ENCODE measurements around the gene CRAT. TPM values are rescaled to one million over a fixed set of nuclear protein-coding genes. Genes with fewer than 3 reads are reported as not detected.
A peak's percentile ranks its signal among the peaks of the same experiment; 100 is the strongest.

CRAT gene
- total RNA-seq, 4 donors from 2014 or later: 137 to 167 (median 144) TPM

DNA sequence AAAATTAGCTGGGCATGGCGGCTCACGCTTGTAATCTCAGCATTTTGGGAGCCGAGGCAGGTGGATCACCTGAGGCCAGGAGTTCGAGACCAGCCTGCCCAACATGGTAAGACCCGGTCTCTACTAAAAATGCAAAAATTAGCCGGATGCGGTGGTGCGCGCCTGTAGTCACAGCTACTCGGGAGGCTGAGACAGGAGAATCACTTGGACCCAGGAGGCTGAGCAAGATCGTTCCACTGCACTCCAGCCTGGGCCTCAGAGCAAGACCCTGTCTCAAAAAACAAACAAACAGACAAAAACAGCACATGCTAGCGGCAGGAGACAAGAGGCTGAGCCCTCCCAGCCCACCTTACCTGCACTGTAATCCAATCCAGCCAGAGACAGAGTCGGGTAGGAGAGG lies 30.8 kb downstream of the CRAT start:
- Histone ChIP-seq H3K36me3 (no peaks in the 10 kb centered on the region), H3K27ac (no peak overlapping the region), H3K9me3 (no peaks in the 10 kb centered on the region), H3K4me1 (peaks cover 10 to 19% of the 10 kb centered on the region in 2 donors), H3K27me3 (no peaks in the 10 kb centered on the region), H3K4me3 (peak overlapping the region in 2 of 4 donors; percentile 77 to 89)
- TF ChIP-seq POLR2A (IDR thresholded peaks at IDR 0.05) (no peak), CTCF (IDR thresholded peaks at IDR 0.05 in 4 of 5, conservative IDR thresholded peaks at IDR 0.05 in 1 of 5) (no peak)
- no peak for DNase-seq
- in situ Hi-C loops (cut with MboI; ENCODE audit: low sequenced_read_pairs in 4 of 4): no loop called here
- no peak for ATAC-seq
- intact Hi-C loops (cut with DNase I; ENCODE audit: low total_unique reads): loop anchor here (2.0 to 5.0 kb wide), 2 partner anchors 31 to 43 kb away; partner anchors contain the start of genes CRAT, MIGA2 and PTPA

DNA sequence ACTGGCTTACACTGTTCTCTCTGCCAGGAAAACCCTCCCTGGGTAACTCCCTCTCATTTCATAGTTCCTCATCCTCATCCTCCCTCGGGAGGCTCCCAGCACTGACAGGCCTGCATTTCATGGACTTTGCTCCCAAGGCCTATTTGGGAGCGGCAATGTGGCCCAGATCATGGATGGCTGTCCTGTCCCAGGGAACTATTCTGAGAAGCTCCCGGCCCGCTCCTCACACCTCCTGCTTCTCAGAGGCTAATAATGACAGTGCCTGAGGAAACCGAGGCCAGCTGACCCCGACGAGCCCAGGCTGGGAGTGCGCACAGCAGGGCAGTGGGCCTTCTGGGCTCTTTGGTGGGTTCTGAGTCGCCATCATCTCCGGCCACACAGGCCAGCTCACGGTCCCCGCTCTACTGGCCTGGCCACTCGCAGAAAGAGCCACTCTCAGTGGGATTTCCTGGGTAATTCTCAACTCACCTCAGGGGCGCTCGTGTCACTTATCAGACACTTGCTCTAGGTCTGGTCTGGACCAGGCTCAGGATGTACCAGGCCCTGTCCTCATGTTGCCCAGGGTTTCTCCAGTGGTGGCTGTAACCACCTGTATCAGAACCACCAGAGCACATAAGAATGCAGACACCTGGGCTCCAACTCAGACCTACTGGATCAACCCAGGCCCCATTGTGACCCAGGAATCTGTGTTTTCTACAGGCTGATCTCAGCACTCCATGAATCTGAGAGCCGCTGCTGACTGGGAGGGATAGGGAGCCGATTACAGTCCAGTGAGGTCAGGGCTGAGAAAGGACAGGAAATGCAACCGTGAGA lies 31.7 kb downstream of the CRAT start:
- Histone ChIP-seq H3K36me3 (no peaks in the 10 kb centered on the region), H3K27me3 (no peaks in the 10 kb centered on the region), H3K4me1 (peaks cover 10 to 19% of the 10 kb centered on the region in 2 donors), H3K27ac (no peak overlapping the region), H3K9me3 (no peaks in the 10 kb centered on the region), H3K4me3 (no peak overlapping the region)
- in situ Hi-C loops (cut with MboI; ENCODE audit: low sequenced_read_pairs in 4 of 4): no loop called here
- no peak for DNase-seq
- TF ChIP-seq POLR2A (IDR thresholded peaks at IDR 0.05) (no peak), CTCF (IDR thresholded peaks at IDR 0.05 in 4 of 5, conservative IDR thresholded peaks at IDR 0.05 in 1 of 5) (no peak)
- intact Hi-C loops (cut with DNase I; ENCODE audit: low total_unique reads): no loop called here
- ATAC-seq: no peak

DNA sequence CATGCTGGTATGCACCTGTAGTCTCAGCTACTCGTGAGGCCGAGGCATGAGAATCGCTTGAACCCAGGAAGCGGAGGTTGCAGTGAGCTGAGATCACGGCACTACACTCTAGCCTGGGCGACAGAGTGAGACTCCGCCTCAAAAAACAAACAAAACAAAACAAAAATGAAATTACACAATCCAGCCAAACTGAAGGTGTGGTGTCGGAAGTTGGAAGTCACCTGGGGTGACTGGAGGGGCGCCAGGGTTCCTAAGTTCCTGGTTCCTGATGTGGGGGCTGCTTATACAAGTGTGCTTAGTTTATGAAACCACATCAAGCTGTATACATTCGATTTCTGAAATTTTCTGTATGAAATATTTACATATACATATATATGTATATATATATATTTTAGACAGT lies 33.4 kb downstream of the CRAT start:
- Histone ChIP-seq H3K27ac (no peak overlapping the region), H3K9me3 (no peaks in the 10 kb centered on the region), H3K36me3 (no peaks in the 10 kb centered on the region), H3K4me1 (peaks cover 8% of the 10 kb centered on the region in 2 donors), H3K4me3 (no peak overlapping the region), H3K27me3 (no peaks in the 10 kb centered on the region)
- no peak for TF ChIP-seq CTCF (IDR thresholded peaks at IDR 0.05 in 4 of 5, conservative IDR thresholded peaks at IDR 0.05 in 1 of 5)
- no peak for TF ChIP-seq POLR2A (IDR thresholded peaks at IDR 0.05)
- ATAC-seq (no peak), DNase-seq (no peak)
- in situ Hi-C loops (cut with MboI; ENCODE audit: low sequenced_read_pairs in 4 of 4) (no loop called here), intact Hi-C loops (cut with DNase I; ENCODE audit: low total_unique reads) (no loop called here)

- Histone ChIP-seq H3K27ac (no peak overlapping the region), H3K36me3 (peaks cover 0 to 3% of the 10 kb centered on the region in 2 donors), H3K4me1 (peaks cover 2% of the 10 kb centered on the region in 2 donors), H3K4me3 (no peak overlapping the region), H3K9me3 (no peaks in the 10 kb centered on the region), H3K27me3 (no peaks in the 10 kb centered on the region)
- intact Hi-C loops (cut with DNase I; ENCODE audit: low total_unique reads): no loop called here
- TF ChIP-seq POLR2A (IDR thresholded peaks at IDR 0.05): no peak
- TF ChIP-seq CTCF (IDR thresholded peaks at IDR 0.05 in 4 of 5, conservative IDR thresholded peaks at IDR 0.05 in 1 of 5): no peak
- in situ Hi-C loops (cut with MboI; ENCODE audit: low sequenced_read_pairs in 4 of 4): no loop called here
- no peak for DNase-seq
- no peak for ATAC-seq
Measured at GRCh38 chr9:129076640-129077037, 34.0 kb downstream of the CRAT start.

Measured in gastrocnemius medialis (tissue), 4 donors.